BJ (cell line): ENCODE results near the gene MAPK6. TPM values are rescaled to one million over a fixed set of nuclear protein-coding genes. Genes with fewer than 3 reads are reported as not detected.

Experiments used
- CTCF ChIA-PET: fragments of 350-600 bp; formaldehyde crosslinking; extraction: SDS; loops from one replicate; lab custom pipeline; 2021; ENCODE audit warnings: antibody characterized with exemption, inconsistent platforms; lab: Yijun Ruan, JAX
- POLR2A ChIA-PET: fragments of 300-600 bp; sonication (Branson Sonifier 250); formaldehyde crosslinking; extraction: SDS; loops from one replicate; lab custom pipeline; 2021; ENCODE audit warnings: antibody characterized with exemption; lab: Charles Lee
- DNase-seq: peaks from one replicate; pipeline ENCODE4 v3.0.0-alpha.2; 2011; ENCODE audit warnings: low read depth
- H3K27me3 ChIP-seq: 2 replicates; pipeline ENCODE4 v1.6.0; 2011; ENCODE audit warnings: low read length; ENCODE audit not compliant: control insufficient read depth, insufficient read depth
- H3K36me3 ChIP-seq: 2 replicates; pipeline ENCODE4 v1.5.1; 2011; ENCODE audit warnings: low read length; ENCODE audit not compliant: control insufficient read depth, insufficient read depth
- H3K4me3 ChIP-seq: 2 replicates; pipeline ENCODE4 v1.5.1; 2011; ENCODE audit warnings: low read depth, mild to moderate bottlenecking, control low read depth, low read length
- polyA plus RNA-seq: library from polyadenylated mRNA; depleted of rRNA; stranded (reverse); fragments of >200 nt; gene quantifications from 2 replicates; pipeline ENCODE4 v1.2.3, GENCODE V29; 2011
- TF ChIP-seq, protein P1 (sequence below): IDR thresholded peaks from 2 replicates; pipeline ENCODE4 v1.5.1; 2011; ENCODE audit warnings: low read depth, mild to moderate bottlenecking, control low read depth, inconsistent platforms, low read length, moderate library complexity; ENCODE audit not compliant: insufficient read depth

Gene MAPK6
- polyA plus RNA-seq, 1 experiment = 21.2 TPM

GRCh38 chr15:52005748-52006701 is 13.0 kb upstream of the MAPK6 start:
- ChIA-PET POLR2A (no interaction called here), CTCF (interaction anchor here (1.3 kb wide), 1 partner anchor 25 kb away, joined by 3 read pairs; no protein-coding TSS in a partner anchor)
- Histone ChIP-seq H3K36me3 (no peaks in the 10 kb centered on the region), H3K27me3 (no peaks in the 10 kb centered on the region), H3K4me3 (no peak overlapping the region)
- TF ChIP-seq, protein P1, sequence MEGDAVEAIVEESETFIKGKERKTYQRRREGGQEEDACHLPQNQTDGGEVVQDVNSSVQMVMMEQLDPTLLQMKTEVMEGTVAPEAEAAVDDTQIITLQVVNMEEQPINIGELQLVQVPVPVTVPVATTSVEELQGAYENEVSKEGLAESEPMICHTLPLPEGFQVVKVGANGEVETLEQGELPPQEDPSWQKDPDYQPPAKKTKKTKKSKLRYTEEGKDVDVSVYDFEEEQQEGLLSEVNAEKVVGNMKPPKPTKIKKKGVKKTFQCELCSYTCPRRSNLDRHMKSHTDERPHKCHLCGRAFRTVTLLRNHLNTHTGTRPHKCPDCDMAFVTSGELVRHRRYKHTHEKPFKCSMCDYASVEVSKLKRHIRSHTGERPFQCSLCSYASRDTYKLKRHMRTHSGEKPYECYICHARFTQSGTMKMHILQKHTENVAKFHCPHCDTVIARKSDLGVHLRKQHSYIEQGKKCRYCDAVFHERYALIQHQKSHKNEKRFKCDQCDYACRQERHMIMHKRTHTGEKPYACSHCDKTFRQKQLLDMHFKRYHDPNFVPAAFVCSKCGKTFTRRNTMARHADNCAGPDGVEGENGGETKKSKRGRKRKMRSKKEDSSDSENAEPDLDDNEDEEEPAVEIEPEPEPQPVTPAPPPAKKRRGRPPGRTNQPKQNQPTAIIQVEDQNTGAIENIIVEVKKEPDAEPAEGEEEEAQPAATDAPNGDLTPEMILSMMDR = no peak
- DNase-seq = no peak

GRCh38 chr15:52006702-52007340 is 12.2 kb upstream of the MAPK6 start:
- CTCF ChIA-PET = interaction anchor here (1.3 kb wide), 1 partner anchor 25 kb away, joined by 3 read pairs; no protein-coding TSS in a partner anchor

GRCh38 chr15:52008359-52008697 is 10.7 kb upstream of the MAPK6 start:
- ChIA-PET POLR2A (no interaction called here), CTCF (no interaction called here)
- Histone ChIP-seq H3K36me3 (no peaks in the 10 kb centered on the region), H3K27me3 (no peaks in the 10 kb centered on the region), H3K4me3 (no peak overlapping the region)
- TF ChIP-seq, protein P1 = no peak
- DNase-seq = no peak

More at GRCh38 chr15:52006702-52007340, 12.2 kb upstream of the MAPK6 start:
- POLR2A ChIA-PET = no interaction called here
- no peak for DNase-seq
- no peaks in the 10 kb centered on the region for H3K27me3 ChIP-seq
- no peaks in the 10 kb centered on the region for H3K36me3 ChIP-seq
- TF ChIP-seq, protein P1 = no peak
- no peak overlapping the region for H3K4me3 ChIP-seq

- TF ChIP-seq, protein P1 = no peak
- Histone ChIP-seq H3K4me3 (no peak overlapping the region), H3K27me3 (no peaks in the 10 kb centered on the region), H3K36me3 (no peaks in the 10 kb centered on the region)
- POLR2A ChIA-PET = no interaction called here
- CTCF ChIA-PET = no interaction called here
- no peak for DNase-seq
Observed at GRCh38 chr15:52008698-52009434, 10.2 kb upstream of the MAPK6 start.
